AG09319 (cell line): ENCODE measurements around the gene ERMAP.

Experiments
- DNase-seq: peaks from one replicate; pipeline ENCODE4 v3.0.0-alpha.2; 2010; ENCODE audit warnings: low read depth; ENCODE audit errors: extremely low read depth
- TF ChIP-seq, protein P1 (sequence below): IDR thresholded peaks from 2 replicates; pipeline ENCODE4 v1.5.1; 2011; ENCODE audit warnings: low read depth, mild to moderate bottlenecking, inconsistent platforms, low read length, moderate library complexity

ERMAP gene

GRCh38 chr1:42822800-42823392, 6.0 kb downstream of the ERMAP start:
- TF ChIP-seq, protein P1, sequence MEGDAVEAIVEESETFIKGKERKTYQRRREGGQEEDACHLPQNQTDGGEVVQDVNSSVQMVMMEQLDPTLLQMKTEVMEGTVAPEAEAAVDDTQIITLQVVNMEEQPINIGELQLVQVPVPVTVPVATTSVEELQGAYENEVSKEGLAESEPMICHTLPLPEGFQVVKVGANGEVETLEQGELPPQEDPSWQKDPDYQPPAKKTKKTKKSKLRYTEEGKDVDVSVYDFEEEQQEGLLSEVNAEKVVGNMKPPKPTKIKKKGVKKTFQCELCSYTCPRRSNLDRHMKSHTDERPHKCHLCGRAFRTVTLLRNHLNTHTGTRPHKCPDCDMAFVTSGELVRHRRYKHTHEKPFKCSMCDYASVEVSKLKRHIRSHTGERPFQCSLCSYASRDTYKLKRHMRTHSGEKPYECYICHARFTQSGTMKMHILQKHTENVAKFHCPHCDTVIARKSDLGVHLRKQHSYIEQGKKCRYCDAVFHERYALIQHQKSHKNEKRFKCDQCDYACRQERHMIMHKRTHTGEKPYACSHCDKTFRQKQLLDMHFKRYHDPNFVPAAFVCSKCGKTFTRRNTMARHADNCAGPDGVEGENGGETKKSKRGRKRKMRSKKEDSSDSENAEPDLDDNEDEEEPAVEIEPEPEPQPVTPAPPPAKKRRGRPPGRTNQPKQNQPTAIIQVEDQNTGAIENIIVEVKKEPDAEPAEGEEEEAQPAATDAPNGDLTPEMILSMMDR, result no peak
- peak; percentile 38 for DNase-seq

- no peak for DNase-seq
- TF ChIP-seq, protein P1, result no peak
Measured at GRCh38 chr1:42824481-42825035, 7.6 kb downstream of the ERMAP start.

GRCh38 chr1:42825036-42825851, 8.3 kb downstream of the ERMAP start:
- TF ChIP-seq, protein P1, result no peak
- DNase-seq, result no peak

GRCh38 chr1:42830631-42831030, 13.7 kb downstream of the ERMAP start:
- TF ChIP-seq, protein P1, result no peak

GRCh38 chr1:42831273-42831672, 14.4 kb downstream of the ERMAP start:
- TF ChIP-seq, protein P1, result no peak
- DNase-seq, result no peak

More at GRCh38 chr1:42830631-42831030, 13.7 kb downstream of the ERMAP start:
- no peak for DNase-seq

DNA sequence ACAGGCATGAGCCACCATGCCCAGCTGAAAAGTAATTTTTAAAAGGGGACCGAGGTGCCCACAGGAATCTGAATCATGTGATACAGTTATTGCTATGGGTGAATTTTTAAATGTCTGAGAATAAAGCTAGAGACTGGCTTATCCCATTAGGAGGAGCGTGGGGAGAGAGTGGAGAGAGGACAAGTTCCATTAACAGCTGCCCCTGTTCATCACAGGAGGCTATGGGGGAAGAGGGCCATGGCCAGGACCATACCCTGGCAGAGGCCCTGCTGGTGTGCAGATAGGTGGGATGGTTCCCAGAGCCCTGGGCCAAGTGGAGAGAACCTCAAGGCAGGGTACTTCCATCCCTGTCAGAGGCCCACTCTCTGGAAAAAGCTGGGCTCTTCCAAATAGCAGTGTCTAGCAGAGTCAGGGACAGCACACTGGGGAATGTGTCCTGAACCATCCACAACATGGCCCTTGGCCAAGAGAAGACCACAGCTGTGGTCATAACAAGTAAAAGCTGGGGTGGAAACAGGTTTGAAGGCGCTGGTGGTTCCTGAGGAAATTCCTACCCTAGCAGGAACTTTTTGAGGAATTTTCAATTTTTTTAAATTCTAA, 15.8 kb downstream of the ERMAP start:
- DNase-seq, result no peak
- TF ChIP-seq, protein P1, result no peak

GRCh38 chr1:42833981-42834380, 17.1 kb downstream of the ERMAP start:
- no peak for DNase-seq
- TF ChIP-seq, protein P1, result no peak
